Stomach (tissue), 9 donors: ENCODE measurements around the gene SMC4. TPM values are rescaled to one million over a fixed set of nuclear protein-coding genes. Genes with fewer than 3 reads are reported as not detected.

Experiments used
- DNase-seq, 2 donors: peaks; one replicate each; pipeline versions ENCODE4 v3.0.0 to v3.0.0-alpha.2; 2013 to 2019
- H3K27ac ChIP-seq, 5 donors: fragments of 200-600 bp in 4 of 5; sonication (generic) in 4 of 5; one replicate each; pipeline ENCODE4 v1.5.1; 2013 to 2019; ENCODE audit warnings: mild to moderate bottlenecking in 1 of 5, moderate library complexity in 1 of 5
- H3K27me3 ChIP-seq, 3 donors: fragments of 200-600 bp; sonication (generic); one replicate each; pipeline ENCODE4 v1.5.1; 2017 to 2019; ENCODE audit warnings: mixed run types in 1 of 3
- H3K36me3 ChIP-seq, 4 donors: fragments of 200-600 bp; sonication (generic); 1 replicate in 3 of 4; 2 replicates in 1 of 4; pipeline ENCODE4 v1.5.1; 2016 to 2019
- H3K4me1 ChIP-seq, 4 donors: fragments of 200-600 bp; sonication (generic); one replicate each; pipeline ENCODE4 v1.5.1; 2016 to 2019
- H3K4me3 ChIP-seq, 4 donors: fragments of 200-600 bp; sonication (generic) in 3 of 4; one replicate each; pipeline ENCODE4 v1.5.1; 2016 to 2019; ENCODE audit warnings: mild to moderate bottlenecking in 1 of 4
- H3K9me3 ChIP-seq, 4 donors: fragments of 200-600 bp; sonication (generic); one replicate each; pipeline ENCODE4 v1.5.1; 2016 to 2019
- CTCF ChIP-seq, 7 experiments: fragments of 450-650 bp in 4 of 7; fragments of 200-600 bp in 3 of 7; sonication (generic) in 3 of 7; IDR thresholded peaks; one replicate each; pipeline ENCODE4 v1.5.1; 2016 to 2019; ENCODE audit warnings: antibody characterized with exemption in 7 of 7, control low read depth in 2 of 7, mild to moderate bottlenecking in 1 of 7
- EP300 ChIP-seq: sonication (generic); formaldehyde crosslinking; IDR thresholded peaks from one replicate; pipeline ENCODE4 v1.6.1; 2017; ENCODE audit warnings: antibody characterized with exemption
- POLR2A ChIP-seq, 4 donors: fragments of 450-650 bp; IDR thresholded peaks; one replicate each; pipeline ENCODE4 v1.6.1; 2016; ENCODE audit warnings: antibody characterized with exemption in 4 of 4, control low read depth in 2 of 4, mild to moderate bottlenecking in 1 of 4, moderate library complexity in 1 of 4
- POLR2AphosphoS5 ChIP-seq, 3 donors: sonication (generic); formaldehyde crosslinking; IDR thresholded peaks; one replicate each; pipeline ENCODE4 v1.6.1; 2016; ENCODE audit warnings: antibody characterized with exemption in 3 of 3
- WGBS, 5 donors: extraction: QIAGEN DNeasy Blood & Tissue Kit in 3 of 5; methylation state at CpG; one replicate each; pipeline versions ENCODE4 v1.1.5 to v1.1.7; 2013 to 2018; 5-methylcytosine and 5-hydroxymethylcytosine counted together
- intact Hi-C: fragments of 100-400 bp; cut with DNase I; formaldehyde crosslinking; loops from one replicate; pipeline ENCODE4 v1.15.1; 2023; ENCODE audit warnings: low total_unique reads
- polyA plus RNA-seq, 3 donors: library from polyadenylated mRNA; stranded (reverse); fragments of 200-250 nt; gene quantifications; one replicate each; pipeline ENCODE4 v1.2.3, GENCODE V29; 2013
- small RNA-seq, 4 donors: library from RNA; depleted of rRNA; stranded (forward); fragments of <200 nt; gene quantifications; one replicate each; pipeline ENCODE3, GENCODE V24; 2016
- total RNA-seq, 5 donors: library from RNA; depleted of rRNA; stranded (reverse); fragments of >200 nt; gene quantifications; one replicate each; pipeline versions ENCODE4 v1.1.0 to v1.2.3, GENCODE V29; 2014 to 2016
- donor health status: healthy with polysubstance abuse.
- donor health status: Bipolar disorder and iron deficiency.
- donor health status: healthy.

SMC4 gene
- total and polyA plus RNA-seq, 8 donors, result 12.8 to 122 (median 46.7) TPM

- Histone ChIP-seq H3K4me3 (no peak overlapping the region), H3K27me3 (no peaks in the 10 kb centered on the region), H3K36me3 (no peaks in the 10 kb centered on the region), H3K9me3 (no peaks in the 10 kb centered on the region), H3K27ac (no peak overlapping the region), H3K4me1 (peaks cover 0 to 10% (median 6%) of the 10 kb centered on the region in 4 donors)
- WGBS, 5 donors, result 88 to 93% (median 89%) methylated on average over 3 of the region's 3 CpGs
- intact Hi-C loops, result no loop called here
- no peak for TF ChIP-seq EP300
- no peak for TF ChIP-seq POLR2A (IDR thresholded peaks at IDR 0.05)
- no peak for TF ChIP-seq POLR2AphosphoS5 (IDR thresholded peaks at IDR 0.05)
- TF ChIP-seq CTCF (IDR thresholded peaks at IDR 0.05), result no peak
- no peak for DNase-seq
Observed at GRCh38 chr3:160482796-160483195, 83.3 kb downstream of the SMC4 start.

Small RNA genes within 50 kb of the gene (small RNA-seq; reads per million reads assigned to genes)
- gene MIR15B (7.8 to 27.3 (median 20.1) reads per million in 4 donors), gene MIR16-2 (1.2 to 8.1 (median 2.4) reads per million in 4 donors), gene RNU7-136P (0 reads per million in 4 donors)

Other genes with a start within 250 kb of the SMC4 start
- 1 to 10 TPM in 1 of 5 donors, under 1 TPM in 2, not detected in 2; 0.29 to 1.9 (median 0.73) TPM for gene C3orf80, start 174.2 kb upstream of the SMC4 start, total RNA-seq
- gene C3orf80, start 174.2 kb upstream of the SMC4 start, polyA plus RNA-seq, result 1 to 10 TPM in 1 of 3 donors, under 1 TPM in 1, not detected in 1; 0.31 to 1.2 TPM
- gene IFT80, start 425 bp upstream of the SMC4 start, total RNA-seq, result 10 to 100 TPM in 3 of 5 donors, 1 to 10 TPM in 2; 2.3 to 49.4 (median 10.7) TPM
- gene IFT80, start 425 bp upstream of the SMC4 start, polyA plus RNA-seq, result 10 to 100 TPM in 2 of 3 donors, 1 to 10 TPM in 1; 9.8 to 16.8 (median 11.2) TPM
- 1 to 10 TPM in 3 of 5 donors, under 1 TPM in 1, not detected in 1; 0.29 to 8.6 (median 2.7) TPM for gene TRIM59, start 50.1 kb downstream of the SMC4 start, total RNA-seq
- gene TRIM59, start 50.1 kb downstream of the SMC4 start, polyA plus RNA-seq, result 1 to 10 TPM in 1 of 3 donors, under 1 TPM in 2; 0.68 to 3.2 (median 0.76) TPM
- 10 to 100 TPM in 4 of 5 donors, 1 to 10 TPM in 1; 3.8 to 41.7 (median 23.2) TPM for gene KPNA4, start 165.9 kb downstream of the SMC4 start, total RNA-seq
- 10 to 100 TPM; 10.8 to 13.3 (median 11.3) TPM for gene KPNA4, start 165.9 kb downstream of the SMC4 start, polyA plus RNA-seq